ENCODE data around the gene AAK1.
A peak's percentile ranks its signal among the peaks of the same experiment; 100 is the strongest.
"Not testable (repeated sequence)": the region's sequence is repeated elsewhere in the genome, so short reads cannot be mapped to it uniquely, and the experiment has no call there.

The AAK1 gene

GRCh38 chr2:69659349-69659748 is 15.8 kb upstream of the AAK1 start:
- WGBS = 88% methylated on average over 1 of the region's 1 CpG
- no peak overlapping the region for H3K9ac ChIP-seq (ENCODE audit: low read depth, low read length)
- no peaks in the 10 kb centered on the region for H3K9me3 ChIP-seq (ENCODE audit: insufficient read depth, low read depth, low read length)

GRCh38 chr2:69652206-69652605 is 8.7 kb upstream of the AAK1 start:
- WGBS = 90% methylated on average over 7 of the region's 7 CpGs
- no peaks in the 10 kb centered on the region for H3K36me3 ChIP-seq (ENCODE audit: insufficient read depth, low read length)
- H3K4me1 ChIP-seq (ENCODE audit: insufficient read depth, low read length) = 0 out of 2 replicates have a peak, but pooled peaks cover 2% of the 10 kb centered on the region
- H3K9me3 ChIP-seq (ENCODE audit: insufficient read depth, low read depth, low read length) = no peaks in the 10 kb centered on the region
- no peak overlapping the region for H3K4me3 ChIP-seq (ENCODE audit: low read length)
- H3K27ac ChIP-seq (ENCODE audit: low read depth, low read length) = no peak overlapping the region
- H3K27me3 ChIP-seq (ENCODE audit: insufficient read depth, low read length) = no peaks in the 10 kb centered on the region
- H3K9ac ChIP-seq (ENCODE audit: low read depth, low read length) = no peak overlapping the region

More at GRCh38 chr2:69659349-69659748, 15.8 kb upstream of the AAK1 start:
- H3K36me3 ChIP-seq (ENCODE audit: insufficient read depth, low read length) = no peaks in the 10 kb centered on the region
- no peaks in the 10 kb centered on the region for H3K4me1 ChIP-seq (ENCODE audit: insufficient read depth, low read length)
- H3K27me3 ChIP-seq (ENCODE audit: insufficient read depth, low read length) = no peaks in the 10 kb centered on the region
- H3K4me3 ChIP-seq (ENCODE audit: low read length) = no peak overlapping the region
- H3K27ac ChIP-seq (ENCODE audit: low read depth, low read length) = no peak overlapping the region

GRCh38 chr2:69647196-69647595 is 3.7 kb upstream of the AAK1 start:
- Histone ChIP-seq H3K27me3 (ENCODE audit: insufficient read depth, low read length) (peaks cover 10% of the 10 kb centered on the region; the same call in 1 of the 2 replicates), H3K4me1 (ENCODE audit: insufficient read depth, low read length) (peaks cover 16% of the 10 kb centered on the region)
- H3K9me3 ChIP-seq (ENCODE audit: insufficient read depth, low read depth, low read length); H3K27ac ChIP-seq (ENCODE audit: low read depth, low read length); H3K9ac ChIP-seq (ENCODE audit: low read depth, low read length); H3K36me3 ChIP-seq (ENCODE audit: insufficient read depth, low read length); H3K4me3 ChIP-seq (ENCODE audit: low read length): not testable (repeated sequence)
- WGBS = 97% methylated on average over 5 of the region's 5 CpGs

GRCh38 chr2:69646714-69647113 is 3.2 kb upstream of the AAK1 start:
- no peak overlapping the region for H3K9ac ChIP-seq (ENCODE audit: low read depth, low read length)
- no peak overlapping the region for H3K4me3 ChIP-seq (ENCODE audit: low read length)
- peaks cover 10% of the 10 kb centered on the region; the same call in 1 of the 2 replicates for H3K27me3 ChIP-seq (ENCODE audit: insufficient read depth, low read length)
- peaks cover 20% of the 10 kb centered on the region for H3K4me1 ChIP-seq (ENCODE audit: insufficient read depth, low read length)
- 89% methylated on average over 1 of the region's 1 CpG for WGBS
- H3K9me3 ChIP-seq (ENCODE audit: insufficient read depth, low read depth, low read length) = no peaks in the 10 kb centered on the region
- H3K27ac ChIP-seq (ENCODE audit: low read depth, low read length) = no peak overlapping the region
- no peaks in the 10 kb centered on the region for H3K36me3 ChIP-seq (ENCODE audit: insufficient read depth, low read length)

- Histone ChIP-seq H3K9ac (ENCODE audit: low read depth, low read length) (no peak overlapping the region), H3K4me3 (ENCODE audit: low read length) (no peak overlapping the region), H3K36me3 (ENCODE audit: insufficient read depth, low read length) (no peaks in the 10 kb centered on the region), H3K4me1 (ENCODE audit: insufficient read depth, low read length) (peaks cover 28% of the 10 kb centered on the region), H3K27me3 (ENCODE audit: insufficient read depth, low read length) (peaks cover 10% of the 10 kb centered on the region; the same call in 1 of the 2 replicates), H3K9me3 (ENCODE audit: insufficient read depth, low read depth, low read length) (no peaks in the 10 kb centered on the region), H3K27ac (ENCODE audit: low read depth, low read length) (no peak overlapping the region)
- WGBS = 90% methylated on average over 2 of the region's 2 CpGs
Measured at GRCh38 chr2:69645921-69646320, 2.4 kb upstream of the AAK1 start.

- Histone ChIP-seq H3K36me3 (ENCODE audit: insufficient read depth, low read length) (no peaks in the 10 kb centered on the region), H3K27me3 (ENCODE audit: insufficient read depth, low read length) (peaks cover 10% of the 10 kb centered on the region; the same call in 1 of the 2 replicates), H3K9ac (ENCODE audit: low read depth, low read length) (no peak overlapping the region; the same call in 1 of the 2 replicates), H3K4me1 (ENCODE audit: insufficient read depth, low read length) (peaks cover 28% of the 10 kb centered on the region), H3K9me3 (ENCODE audit: insufficient read depth, low read depth, low read length) (no peaks in the 10 kb centered on the region), H3K4me3 (ENCODE audit: low read length) (peak overlapping the region; percentile 100), H3K27ac (ENCODE audit: low read depth, low read length) (no peak overlapping the region)
- WGBS = 11% methylated on average over 6 of the region's 7 CpGs
Measured at GRCh38 chr2:69645031-69645431, 1.5 kb upstream of the AAK1 start.

GRCh38 chr2:69644506-69644979 is 1.0 kb upstream of the AAK1 start:
- Histone ChIP-seq H3K27ac (ENCODE audit: low read depth, low read length) (no peak overlapping the region; the same call in 1 of the 2 replicates), H3K9ac (ENCODE audit: low read depth, low read length) (peak overlapping the region; percentile 95), H3K9me3 (ENCODE audit: insufficient read depth, low read depth, low read length) (no peaks in the 10 kb centered on the region), H3K4me1 (ENCODE audit: insufficient read depth, low read length) (peaks cover 28% of the 10 kb centered on the region), H3K27me3 (ENCODE audit: insufficient read depth, low read length) (peaks cover 10% of the 10 kb centered on the region; the same call in 1 of the 2 replicates), H3K4me3 (ENCODE audit: low read length) (peak overlapping the region; percentile 100), H3K36me3 (ENCODE audit: insufficient read depth, low read length) (no peaks in the 10 kb centered on the region)
- 14% methylated on average over 15 of the region's 15 CpGs for WGBS

GRCh38 chr2:69642709-69643601 is 584 bp downstream of the AAK1 start:
- under 1% methylated on average over 58 of the region's 58 CpGs for WGBS
- Histone ChIP-seq H3K27me3 (ENCODE audit: insufficient read depth, low read length) (peaks cover 10% of the 10 kb centered on the region; the same call in 1 of the 2 replicates), H3K4me3 (ENCODE audit: low read length) (peak overlapping the region; percentile 100), H3K4me1 (ENCODE audit: insufficient read depth, low read length) (peaks cover 30% of the 10 kb centered on the region), H3K9ac (ENCODE audit: low read depth, low read length) (peak overlapping the region; percentile 95), H3K9me3 (ENCODE audit: insufficient read depth, low read depth, low read length) (no peaks in the 10 kb centered on the region), H3K27ac (ENCODE audit: low read depth, low read length) (peak overlapping the region; percentile 96; the same call in 1 of the 2 replicates), H3K36me3 (ENCODE audit: insufficient read depth, low read length) (no peaks in the 10 kb centered on the region)

GRCh38 chr2:69641887-69642708 is 1.4 kb downstream of the AAK1 start:
- peak overlapping the region; percentile 100 for H3K4me3 ChIP-seq (ENCODE audit: low read length)
- peaks cover 10% of the 10 kb centered on the region; the same call in 1 of the 2 replicates for H3K27me3 ChIP-seq (ENCODE audit: insufficient read depth, low read length)
- H3K27ac ChIP-seq (ENCODE audit: low read depth, low read length) = no peak overlapping the region; the same call in 1 of the 2 replicates
- H3K9ac ChIP-seq (ENCODE audit: low read depth, low read length) = peak overlapping the region; percentile 95
- no peaks in the 10 kb centered on the region for H3K36me3 ChIP-seq (ENCODE audit: insufficient read depth, low read length)
- H3K9me3 ChIP-seq (ENCODE audit: insufficient read depth, low read depth, low read length) = no peaks in the 10 kb centered on the region
- peaks cover 30% of the 10 kb centered on the region for H3K4me1 ChIP-seq (ENCODE audit: insufficient read depth, low read length)
- WGBS = 46% methylated on average over 9 of the region's 12 CpGs

- Histone ChIP-seq H3K36me3 (ENCODE audit: insufficient read depth, low read length) (no peaks in the 10 kb centered on the region), H3K27ac (ENCODE audit: low read depth, low read length) (no peak overlapping the region), H3K27me3 (ENCODE audit: insufficient read depth, low read length) (peaks cover 10% of the 10 kb centered on the region; the same call in 1 of the 2 replicates), H3K9ac (ENCODE audit: low read depth, low read length) (0 out of 2 replicates have a peak overlapping the region, but pooled peaks have one; percentile 20), H3K4me3 (ENCODE audit: low read length) (peak overlapping the region; percentile 100), H3K4me1 (ENCODE audit: insufficient read depth, low read length) (peaks cover 30% of the 10 kb centered on the region), H3K9me3 (ENCODE audit: insufficient read depth, low read depth, low read length) (no peaks in the 10 kb centered on the region)
- WGBS = 73% methylated on average over 3 of the region's 3 CpGs
Measured at GRCh38 chr2:69641471-69641870, 2.1 kb downstream of the AAK1 start.

Data from HUES64 (cell line).